IPS-20b (cell line): ENCODE measurements around the gene GCFC2.
A peak's percentile ranks its signal among the peaks of the same experiment; 100 is the strongest.

ENCODE experiments used
- H3K27ac ChIP-seq: one replicate; pipeline ENCODE4 v1.5.1; 2013; ENCODE audit warnings: low read length
- H3K27me3 ChIP-seq: 2 replicates; pipeline ENCODE4 v1.6.1; 2013; ENCODE audit warnings: mild to moderate bottlenecking, low read length, inconsistent platforms; ENCODE audit not compliant: insufficient read depth
- H3K36me3 ChIP-seq: 2 replicates; pipeline ENCODE4 v1.6.1; 2013; ENCODE audit warnings: low read depth, mild to moderate bottlenecking, inconsistent platforms, low read length, moderate library complexity; ENCODE audit not compliant: insufficient read depth
- H3K4me1 ChIP-seq: 2 replicates; pipeline ENCODE4 v1.6.1; 2013; ENCODE audit warnings: mild to moderate bottlenecking, control low read depth, inconsistent platforms, low read length, moderate library complexity; ENCODE audit not compliant: insufficient read depth
- H3K4me3 ChIP-seq: 2 replicates; pipeline ENCODE4 v1.5.1; 2013; ENCODE audit warnings: mild to moderate bottlenecking, low read length, inconsistent platforms
- H3K9ac ChIP-seq: 2 replicates; pipeline ENCODE4 v1.6.1; 2013; ENCODE audit warnings: low read depth, mild to moderate bottlenecking, inconsistent platforms, low read length, moderate library complexity
- H3K9me3 ChIP-seq: 2 replicates; pipeline ENCODE4 v1.6.1; 2013; ENCODE audit warnings: mild to moderate bottlenecking, low read depth, low read length, inconsistent platforms; ENCODE audit not compliant: insufficient read depth

GCFC2 gene

DNA sequence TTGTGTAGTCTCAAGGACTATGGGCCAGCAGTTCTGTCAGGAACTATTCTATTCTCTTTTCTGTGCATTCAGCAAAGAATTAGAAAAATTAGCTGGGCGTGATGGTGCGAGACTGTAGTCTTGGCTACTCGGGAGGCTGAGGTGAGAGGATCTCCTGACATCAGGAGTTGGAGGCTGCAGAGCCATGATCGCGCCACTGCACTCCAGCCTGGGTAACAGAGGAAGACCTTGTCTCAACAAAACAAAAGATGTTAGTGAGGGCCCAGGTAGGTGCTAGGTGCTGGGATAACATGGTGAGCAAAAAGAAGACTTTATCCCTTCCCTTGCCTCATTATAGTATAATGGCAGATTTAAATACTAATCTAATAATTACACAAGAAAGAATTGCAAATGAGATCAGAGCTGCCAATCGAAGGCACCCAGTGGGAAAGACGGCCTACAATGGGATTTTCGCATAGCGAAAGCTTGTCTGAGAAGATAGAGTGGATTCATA is 64.6 kb downstream of the GCFC2 start:
- Histone ChIP-seq H3K27me3 (no peaks in the 10 kb centered on the region), H3K27ac (no peak overlapping the region), H3K4me1 (no peaks in the 10 kb centered on the region), H3K9me3 (no peaks in the 10 kb centered on the region), H3K36me3 (peaks cover 29% of the 10 kb centered on the region), H3K9ac (peak overlapping the region; percentile 85; the same call in 1 of the 2 replicates), H3K4me3 (peak overlapping the region; percentile 80)

DNA sequence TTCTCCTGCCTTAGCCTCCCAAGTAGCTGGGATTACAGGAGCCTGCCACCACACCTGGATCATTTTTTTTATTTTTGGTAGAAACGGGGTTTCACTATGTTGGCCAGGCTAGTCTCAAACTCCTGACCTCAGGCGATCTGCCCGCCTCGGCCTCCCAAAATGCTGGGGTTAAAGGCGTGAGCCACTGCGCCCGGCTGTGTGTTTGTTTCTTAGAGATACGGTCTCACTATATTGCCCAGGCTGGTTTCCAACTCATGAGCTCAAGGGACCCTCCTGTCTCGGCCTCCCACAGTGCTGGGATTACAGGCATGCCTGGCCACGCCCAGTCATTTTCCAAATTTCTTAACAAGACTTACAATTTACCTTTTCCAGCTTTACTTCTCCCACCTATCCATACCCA is 65.1 kb downstream of the GCFC2 start:
- no peak overlapping the region for H3K4me3 ChIP-seq

DNA sequence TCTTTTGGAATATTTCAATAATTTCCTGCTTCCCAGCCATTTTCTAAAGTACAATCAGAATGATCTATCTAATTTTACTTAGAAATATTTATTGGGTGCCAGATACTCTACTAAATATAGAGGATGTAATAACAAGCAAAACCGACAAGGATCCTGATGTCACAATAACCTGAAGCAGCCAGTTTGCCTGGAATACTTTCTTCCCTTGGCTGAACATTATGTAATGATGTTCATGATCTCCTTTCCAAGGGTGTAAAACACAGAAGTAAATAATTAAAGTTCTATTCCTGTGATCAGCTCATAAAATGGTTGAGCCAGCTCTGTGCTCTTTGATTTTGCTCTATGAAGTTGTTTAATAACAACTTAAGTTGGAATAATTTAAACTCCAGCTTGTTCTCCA is 66.7 kb downstream of the GCFC2 start:
- Histone ChIP-seq H3K4me3 (no peak overlapping the region), H3K9ac (no peak overlapping the region), H3K4me1 (peaks cover 3% of the 10 kb centered on the region; the same call in 1 of the 2 replicates), H3K27ac (no peak overlapping the region), H3K36me3 (peaks cover 8% of the 10 kb centered on the region), H3K9me3 (no peaks in the 10 kb centered on the region), H3K27me3 (no peaks in the 10 kb centered on the region)

More for the DNA sequence above, 65.1 kb downstream of the GCFC2 start:
- Histone ChIP-seq H3K9ac (no peak overlapping the region), H3K27ac (no peak overlapping the region), H3K4me1 (peaks cover 3% of the 10 kb centered on the region; the same call in 1 of the 2 replicates), H3K9me3 (no peaks in the 10 kb centered on the region), H3K27me3 (no peaks in the 10 kb centered on the region), H3K36me3 (peaks cover 24% of the 10 kb centered on the region)

DNA sequence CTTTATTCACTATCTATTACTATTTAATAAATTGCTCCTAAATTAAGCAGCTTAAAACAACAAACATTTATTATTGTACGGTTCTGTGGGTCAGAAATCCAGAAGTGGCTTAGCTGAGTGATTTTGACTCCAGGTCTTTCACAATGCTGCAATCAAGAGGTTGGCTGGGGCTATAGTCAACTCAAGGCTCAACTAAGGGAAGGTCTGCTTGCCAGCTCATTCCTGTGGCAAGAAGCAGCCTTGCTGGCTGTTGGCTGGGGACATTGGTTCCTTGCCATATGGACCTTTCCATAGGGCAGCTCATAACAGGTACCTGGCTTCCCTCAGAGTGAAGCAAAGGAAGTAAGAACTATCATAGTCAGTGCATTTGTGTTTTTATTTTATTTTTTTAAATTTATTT is 69.1 kb downstream of the GCFC2 start:
- Histone ChIP-seq H3K4me1 (peaks cover 3% of the 10 kb centered on the region; the same call in 1 of the 2 replicates), H3K9ac (no peak overlapping the region), H3K27me3 (no peaks in the 10 kb centered on the region), H3K4me3 (no peak overlapping the region), H3K36me3 (no peaks in the 10 kb centered on the region), H3K9me3 (no peaks in the 10 kb centered on the region), H3K27ac (no peak overlapping the region)

DNA sequence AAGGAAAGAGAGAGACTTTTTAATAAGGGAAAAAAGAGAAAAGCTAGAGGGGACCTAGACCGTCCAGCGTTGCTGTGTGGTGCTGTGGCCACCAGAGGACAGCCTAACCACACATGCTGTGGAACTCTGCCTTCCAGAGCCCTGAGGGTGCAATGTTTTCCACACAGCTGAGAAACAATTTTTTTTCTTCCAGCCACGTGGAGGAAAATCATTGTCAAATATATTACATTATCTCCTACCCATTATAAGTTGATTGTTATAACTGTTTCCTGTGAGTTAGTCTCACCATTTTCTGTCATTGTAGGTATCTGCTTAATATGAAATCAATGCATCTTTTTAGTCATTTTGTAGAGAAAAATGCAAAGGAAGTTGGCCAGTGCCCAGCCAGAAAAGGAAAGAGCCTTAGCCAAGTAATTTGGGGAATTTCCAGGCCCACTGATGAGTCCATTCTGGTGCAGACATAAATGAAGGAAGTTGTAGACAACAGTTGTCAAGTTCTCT is 70.0 kb downstream of the GCFC2 start:
- no peak overlapping the region for H3K27ac ChIP-seq
- H3K9ac ChIP-seq, result no peak overlapping the region
- peaks cover 3% of the 10 kb centered on the region; the same call in 1 of the 2 replicates for H3K4me1 ChIP-seq
- no peak overlapping the region for H3K4me3 ChIP-seq
- H3K9me3 ChIP-seq, result no peaks in the 10 kb centered on the region
- no peaks in the 10 kb centered on the region for H3K27me3 ChIP-seq
- H3K36me3 ChIP-seq, result no peaks in the 10 kb centered on the region

DNA sequence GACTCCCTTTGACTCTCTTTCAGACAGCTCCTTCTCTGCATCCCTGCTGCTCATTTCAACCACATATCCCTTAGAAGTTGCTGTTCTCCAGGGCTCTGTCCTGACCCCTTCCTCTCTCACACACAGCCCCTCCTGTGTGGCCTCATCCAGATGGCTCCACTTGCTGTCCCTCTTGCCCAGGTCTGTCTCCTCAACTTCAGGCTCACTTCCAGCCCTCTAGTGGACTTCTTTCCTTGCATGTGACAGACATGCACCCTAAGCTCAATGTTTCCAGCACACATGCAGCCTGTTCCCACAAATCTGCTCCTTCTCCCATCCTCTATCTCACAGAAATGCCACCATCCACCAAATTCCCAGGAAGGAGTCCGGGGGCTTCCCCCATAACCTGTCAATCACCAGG is 73.1 kb downstream of the GCFC2 start:
- no peak overlapping the region for H3K9ac ChIP-seq
- no peak overlapping the region for H3K27ac ChIP-seq
- H3K4me3 ChIP-seq, result no peak overlapping the region
- H3K9me3 ChIP-seq, result no peaks in the 10 kb centered on the region; the same call in 1 of the 2 replicates
- no peaks in the 10 kb centered on the region for H3K27me3 ChIP-seq
- H3K4me1 ChIP-seq, result peaks cover 3% of the 10 kb centered on the region; the same call in 1 of the 2 replicates
- no peaks in the 10 kb centered on the region for H3K36me3 ChIP-seq

DNA sequence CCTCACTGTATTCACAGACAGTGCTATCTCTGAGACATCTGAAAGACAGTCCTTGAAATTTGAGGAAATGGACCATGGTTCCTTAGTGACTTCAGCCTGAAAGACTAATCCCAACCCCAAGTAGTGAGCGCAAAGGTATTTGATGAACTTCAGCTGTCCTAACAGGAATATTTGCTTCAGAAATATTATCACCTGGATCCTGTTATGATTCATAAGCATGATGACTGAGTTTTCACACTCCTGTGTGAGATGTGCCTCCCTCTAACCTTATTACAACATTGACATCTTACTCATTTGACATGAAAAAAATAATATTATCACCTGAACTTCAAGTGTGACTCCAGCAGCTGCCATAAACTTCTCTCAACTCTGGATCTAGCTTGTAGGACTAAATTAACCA is 75.8 kb downstream of the GCFC2 start:
- Histone ChIP-seq H3K9me3 (no peaks in the 10 kb centered on the region; the same call in 1 of the 2 replicates), H3K36me3 (no peaks in the 10 kb centered on the region), H3K4me3 (no peak overlapping the region), H3K27me3 (no peaks in the 10 kb centered on the region), H3K4me1 (no peaks in the 10 kb centered on the region), H3K27ac (no peak overlapping the region), H3K9ac (no peak overlapping the region)

DNA sequence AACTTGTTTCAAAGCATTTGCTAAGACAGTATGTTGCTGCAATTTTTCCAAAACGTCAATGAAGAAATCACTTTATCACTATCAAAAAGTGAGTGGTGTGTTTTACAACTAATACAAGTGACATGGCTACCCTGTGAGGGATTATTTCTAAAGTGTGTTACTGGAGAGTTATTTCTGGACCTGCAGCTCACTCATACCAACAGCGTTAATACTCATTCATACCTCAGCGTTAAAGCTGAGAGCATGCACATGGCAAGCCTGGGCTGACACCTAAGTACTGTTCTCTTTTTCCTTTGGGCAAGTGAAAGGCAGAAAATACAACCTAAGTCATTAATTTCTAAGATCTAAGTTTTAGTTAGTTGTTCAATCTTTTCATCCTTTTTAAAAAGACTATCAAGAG is 77.1 kb downstream of the GCFC2 start:
- Histone ChIP-seq H3K9me3 (no peaks in the 10 kb centered on the region; the same call in 1 of the 2 replicates), H3K4me3 (no peak overlapping the region), H3K27me3 (no peaks in the 10 kb centered on the region), H3K27ac (no peak overlapping the region), H3K9ac (no peak overlapping the region), H3K4me1 (no peaks in the 10 kb centered on the region), H3K36me3 (no peaks in the 10 kb centered on the region)

DNA sequence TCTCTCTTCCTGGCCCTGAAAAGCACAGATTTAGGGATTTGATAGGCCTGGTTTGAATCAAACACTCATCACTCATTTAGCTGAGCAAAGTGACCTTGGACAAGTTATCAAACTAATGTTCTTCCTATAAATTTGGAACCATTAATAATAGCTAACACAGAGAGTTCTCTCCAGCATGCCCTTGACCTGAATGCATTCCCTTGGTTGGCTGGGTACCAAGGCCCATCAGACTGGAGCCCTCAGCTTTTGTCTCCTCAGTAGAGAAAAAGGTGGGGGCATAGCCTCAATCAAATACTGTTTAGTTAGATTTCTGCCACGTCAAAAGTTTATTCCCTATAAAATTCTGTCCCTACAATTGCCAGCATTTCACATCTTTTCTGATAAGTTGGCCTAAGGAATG is 77.9 kb downstream of the GCFC2 start:
- H3K9me3 ChIP-seq, result no peaks in the 10 kb centered on the region; the same call in 1 of the 2 replicates
- H3K4me1 ChIP-seq, result no peaks in the 10 kb centered on the region
- no peaks in the 10 kb centered on the region for H3K36me3 ChIP-seq
- H3K9ac ChIP-seq, result no peak overlapping the region
- H3K27me3 ChIP-seq, result no peaks in the 10 kb centered on the region
- H3K27ac ChIP-seq, result no peak overlapping the region
- no peak overlapping the region for H3K4me3 ChIP-seq

DNA sequence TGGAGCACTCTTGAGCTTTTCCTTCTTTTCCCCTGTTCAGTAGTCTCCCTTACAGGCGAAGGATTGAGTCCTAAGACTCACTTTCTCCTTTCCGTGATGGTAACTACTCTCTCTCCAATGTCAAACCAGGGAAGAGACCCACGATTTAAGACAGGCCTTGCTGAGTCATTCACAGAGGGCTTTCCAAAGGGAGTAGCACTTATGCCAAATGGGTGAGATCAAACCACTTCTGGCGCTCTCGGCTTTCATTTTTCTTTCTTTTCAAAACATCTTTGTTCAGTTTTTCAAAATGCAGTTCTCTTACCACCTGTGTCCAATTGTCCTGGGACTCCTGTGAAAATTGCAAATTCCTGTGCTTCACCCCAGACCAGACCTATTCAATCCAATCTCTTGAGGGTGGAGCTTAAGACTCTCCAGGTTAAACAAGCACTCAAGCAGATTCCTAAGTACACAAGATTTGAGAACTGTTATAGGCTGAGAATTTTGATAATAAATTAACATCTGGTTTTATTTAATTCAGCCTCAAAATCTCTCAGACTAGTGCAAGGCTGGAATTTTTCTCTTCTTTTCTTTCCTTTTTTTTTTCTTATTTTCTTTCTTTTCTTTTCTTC is 78.5 kb downstream of the GCFC2 start:
- H3K27ac ChIP-seq, result no peak overlapping the region
- no peak overlapping the region for H3K4me3 ChIP-seq

DNA sequence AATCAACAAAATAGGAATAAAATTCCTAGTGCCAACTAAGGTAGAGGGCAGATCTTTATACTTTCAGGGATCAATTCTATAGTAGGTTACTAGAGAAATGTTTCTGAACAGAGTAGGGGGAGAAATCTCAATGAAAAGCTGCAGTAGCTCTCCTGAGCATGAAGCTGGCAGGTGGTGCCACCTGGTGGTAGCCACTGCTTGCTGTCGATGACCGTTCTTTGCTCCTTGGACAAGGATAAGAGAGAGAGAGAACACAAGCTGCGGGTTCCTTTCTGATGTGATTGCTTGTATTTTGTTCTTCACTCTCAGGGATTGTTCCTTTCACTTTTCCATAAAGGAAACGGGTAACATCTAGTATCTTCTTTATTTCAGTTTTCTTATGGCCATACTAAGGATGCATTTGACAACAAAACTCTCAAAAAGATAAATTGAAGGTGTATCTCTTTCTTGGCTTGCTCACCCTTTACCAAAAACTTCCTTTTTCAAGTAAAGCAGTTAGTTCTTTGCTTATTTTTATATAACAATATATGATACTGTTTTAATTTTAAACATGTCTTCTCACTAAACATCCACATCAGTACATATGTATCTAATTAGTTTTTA is 82.7 kb downstream of the GCFC2 start:
- H3K27ac ChIP-seq, result no peak overlapping the region
- no peak overlapping the region for H3K9ac ChIP-seq
- no peaks in the 10 kb centered on the region for H3K4me1 ChIP-seq
- H3K36me3 ChIP-seq, result no peaks in the 10 kb centered on the region
- H3K27me3 ChIP-seq, result no peaks in the 10 kb centered on the region
- no peak overlapping the region for H3K4me3 ChIP-seq
- no peaks in the 10 kb centered on the region for H3K9me3 ChIP-seq

More for the DNA sequence above, 78.5 kb downstream of the GCFC2 start:
- Histone ChIP-seq H3K4me1 (no peaks in the 10 kb centered on the region), H3K9ac (no peak overlapping the region), H3K9me3 (no peaks in the 10 kb centered on the region; the same call in 1 of the 2 replicates), H3K27me3 (no peaks in the 10 kb centered on the region), H3K36me3 (no peaks in the 10 kb centered on the region)

DNA sequence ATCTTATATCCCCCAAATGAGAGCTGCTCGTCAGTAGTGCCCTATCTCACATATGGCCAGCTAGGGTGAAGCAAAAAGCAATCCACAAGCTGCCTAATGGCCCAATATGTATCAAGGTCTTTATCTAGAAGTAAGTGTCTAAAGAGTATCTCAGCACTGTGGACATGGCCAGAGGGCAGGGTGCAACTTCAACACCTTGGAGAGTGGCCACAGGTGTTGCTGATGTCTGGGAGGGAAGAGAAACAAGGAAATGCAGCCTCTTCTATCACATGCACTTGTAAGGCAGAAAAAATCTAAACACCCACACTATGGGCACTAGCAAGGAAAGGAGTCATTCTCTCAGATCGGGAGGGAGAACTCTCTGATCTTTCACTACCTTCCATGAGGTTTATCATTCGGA is 87.8 kb downstream of the GCFC2 start:
- H3K9me3 ChIP-seq, result no peaks in the 10 kb centered on the region
- no peaks in the 10 kb centered on the region for H3K27me3 ChIP-seq
- H3K4me1 ChIP-seq, result no peaks in the 10 kb centered on the region
- H3K36me3 ChIP-seq, result no peaks in the 10 kb centered on the region
- no peak overlapping the region for H3K9ac ChIP-seq
- no peak overlapping the region for H3K4me3 ChIP-seq
- no peak overlapping the region for H3K27ac ChIP-seq
